Upper lobe of left lung (tissue), 4 donors: Measurements from ENCODE around the gene CCNK.

Source experiments
- POLR2AphosphoS5 ChIP-seq, 2 donors: sonication (generic); formaldehyde crosslinking; IDR thresholded peaks; one replicate each; pipeline ENCODE4 v1.5.1; 2017; ENCODE audit warnings: antibody characterized with exemption in 2 of 2
- TF ChIP-seq, protein P1 (sequence below), 6 experiments: fragments of 450-650 bp in 4 of 6; fragments of 200-600 bp in 2 of 6; sonication (generic) in 2 of 6; IDR thresholded peaks; one replicate each; pipeline ENCODE4 v1.5.1; 2016 to 2019; ENCODE audit warnings: antibody characterized with exemption in 6 of 6

DNA sequence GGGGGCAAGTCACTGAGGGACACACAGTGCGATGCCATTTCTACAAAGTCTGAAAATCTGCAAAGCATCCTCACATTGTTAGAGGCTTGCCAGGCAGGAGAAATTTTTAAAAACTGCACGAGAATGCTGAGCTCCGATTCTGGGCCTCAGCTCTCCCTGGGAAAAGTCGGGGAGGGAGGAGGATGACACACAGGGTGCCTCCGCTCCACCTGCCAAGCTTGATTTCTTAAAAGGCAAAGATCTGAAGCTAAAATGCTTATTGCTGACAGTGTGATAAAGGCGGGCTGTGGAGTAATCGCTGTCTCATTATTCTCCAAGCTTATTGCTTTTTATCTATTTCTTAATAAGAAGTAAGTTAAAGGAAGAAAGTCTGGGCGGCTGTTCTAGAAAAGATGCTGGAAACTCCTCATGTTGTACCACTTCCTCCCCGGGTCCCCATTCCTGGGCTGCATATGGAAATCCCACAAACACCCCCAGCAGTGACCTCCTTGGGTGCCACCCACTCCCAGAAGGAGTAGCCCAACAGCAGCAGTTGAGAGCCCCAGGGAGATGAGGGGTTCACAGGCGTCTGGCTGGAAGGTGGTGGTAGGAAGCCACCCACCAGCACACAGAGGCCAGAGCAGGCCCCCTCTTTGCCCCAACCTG is 67.8 kb downstream of the CCNK start:
- TF ChIP-seq POLR2AphosphoS5 (IDR thresholded peaks at IDR 0.05) = no peak
- TF ChIP-seq, protein P1, sequence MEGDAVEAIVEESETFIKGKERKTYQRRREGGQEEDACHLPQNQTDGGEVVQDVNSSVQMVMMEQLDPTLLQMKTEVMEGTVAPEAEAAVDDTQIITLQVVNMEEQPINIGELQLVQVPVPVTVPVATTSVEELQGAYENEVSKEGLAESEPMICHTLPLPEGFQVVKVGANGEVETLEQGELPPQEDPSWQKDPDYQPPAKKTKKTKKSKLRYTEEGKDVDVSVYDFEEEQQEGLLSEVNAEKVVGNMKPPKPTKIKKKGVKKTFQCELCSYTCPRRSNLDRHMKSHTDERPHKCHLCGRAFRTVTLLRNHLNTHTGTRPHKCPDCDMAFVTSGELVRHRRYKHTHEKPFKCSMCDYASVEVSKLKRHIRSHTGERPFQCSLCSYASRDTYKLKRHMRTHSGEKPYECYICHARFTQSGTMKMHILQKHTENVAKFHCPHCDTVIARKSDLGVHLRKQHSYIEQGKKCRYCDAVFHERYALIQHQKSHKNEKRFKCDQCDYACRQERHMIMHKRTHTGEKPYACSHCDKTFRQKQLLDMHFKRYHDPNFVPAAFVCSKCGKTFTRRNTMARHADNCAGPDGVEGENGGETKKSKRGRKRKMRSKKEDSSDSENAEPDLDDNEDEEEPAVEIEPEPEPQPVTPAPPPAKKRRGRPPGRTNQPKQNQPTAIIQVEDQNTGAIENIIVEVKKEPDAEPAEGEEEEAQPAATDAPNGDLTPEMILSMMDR (IDR thresholded peaks at IDR 0.05) = no peak
